Measurements from ENCODE around the gene LCA5L.
"Not testable (repeated sequence)": the region's sequence is repeated elsewhere in the genome, so short reads cannot be mapped to it uniquely, and the experiment has no call there.

LCA5L gene

GRCh38 chr21:39388038-39388810 is 57.4 kb downstream of the LCA5L start:
- H3K4me3 ChIP-seq (ENCODE audit: insufficient read depth, low read depth, low read length, poor library complexity, severe bottlenecking) = peak overlapping the region; percentile 67
- peaks cover 12% of the 10 kb centered on the region for H3K36me3 ChIP-seq (ENCODE audit: control insufficient read depth, insufficient read depth, low read length)
- peaks cover 12% of the 10 kb centered on the region for H3K4me1 ChIP-seq (ENCODE audit: control insufficient read depth, insufficient read depth, low read length, poor library complexity, severe bottlenecking)
- H3K9me3 ChIP-seq (ENCODE audit: control insufficient read depth, low read length) = no peaks in the 10 kb centered on the region
- H3K27me3 ChIP-seq (replicated peaks; ENCODE audit: control insufficient read depth, insufficient read depth, low read length, poor library complexity, severe bottlenecking) = no peaks in the 10 kb centered on the region
- peak overlapping the region; percentile 63 for H3K27ac ChIP-seq (ENCODE audit: insufficient read depth, low read length, poor library complexity, severe bottlenecking)
- peak; percentile 71 to 83 (median 74) for DNase-seq

GRCh38 chr21:39387461-39388037 is 58.0 kb downstream of the LCA5L start:
- H3K27me3 ChIP-seq (replicated peaks; ENCODE audit: control insufficient read depth, insufficient read depth, low read length, poor library complexity, severe bottlenecking) = no peaks in the 10 kb centered on the region
- peaks cover 12% of the 10 kb centered on the region for H3K4me1 ChIP-seq (ENCODE audit: control insufficient read depth, insufficient read depth, low read length, poor library complexity, severe bottlenecking)
- peak; percentile 84 to 90 (median 87) for DNase-seq
- peak overlapping the region; percentile 63 for H3K27ac ChIP-seq (ENCODE audit: insufficient read depth, low read length, poor library complexity, severe bottlenecking)
- peaks cover 9% of the 10 kb centered on the region for H3K36me3 ChIP-seq (ENCODE audit: control insufficient read depth, insufficient read depth, low read length)
- H3K9me3 ChIP-seq (ENCODE audit: control insufficient read depth, low read length) = no peaks in the 10 kb centered on the region
- peak overlapping the region; percentile 67 for H3K4me3 ChIP-seq (ENCODE audit: insufficient read depth, low read depth, low read length, poor library complexity, severe bottlenecking)

- Histone ChIP-seq H3K9me3 (ENCODE audit: control insufficient read depth, low read length) (no peaks in the 10 kb centered on the region), H3K4me3 (ENCODE audit: insufficient read depth, low read depth, low read length, poor library complexity, severe bottlenecking) (no peak overlapping the region), H3K27me3 (replicated peaks; ENCODE audit: control insufficient read depth, insufficient read depth, low read length, poor library complexity, severe bottlenecking) (no peaks in the 10 kb centered on the region), H3K27ac (ENCODE audit: insufficient read depth, low read length, poor library complexity, severe bottlenecking) (no peak overlapping the region), H3K36me3 (ENCODE audit: control insufficient read depth, insufficient read depth, low read length) (peaks cover 3% of the 10 kb centered on the region), H3K4me1 (ENCODE audit: control insufficient read depth, insufficient read depth, low read length, poor library complexity, severe bottlenecking) (peaks cover 12% of the 10 kb centered on the region)
- DNase-seq = no peak
These were observed 58.7 kb downstream of the LCA5L start for GRCh38 chr21:39386899-39387298.

- Histone ChIP-seq H3K27ac (ENCODE audit: insufficient read depth, low read length, poor library complexity, severe bottlenecking) (peak overlapping the region; percentile 10), H3K36me3 (ENCODE audit: control insufficient read depth, insufficient read depth, low read length) (no peaks in the 10 kb centered on the region), H3K4me3 (ENCODE audit: insufficient read depth, low read depth, low read length, poor library complexity, severe bottlenecking) (no peak overlapping the region), H3K4me1 (ENCODE audit: control insufficient read depth, insufficient read depth, low read length, poor library complexity, severe bottlenecking) (peaks cover 14% of the 10 kb centered on the region), H3K27me3 (replicated peaks; ENCODE audit: control insufficient read depth, insufficient read depth, low read length, poor library complexity, severe bottlenecking) (no peaks in the 10 kb centered on the region), H3K9me3 (ENCODE audit: control insufficient read depth, low read length) (no peaks in the 10 kb centered on the region)
- no peak for DNase-seq
These were observed 59.4 kb downstream of the LCA5L start for GRCh38 chr21:39386194-39386593.

GRCh38 chr21:39385299-39386145 is 60.1 kb downstream of the LCA5L start:
- peaks cover 18% of the 10 kb centered on the region for H3K4me1 ChIP-seq (ENCODE audit: control insufficient read depth, insufficient read depth, low read length, poor library complexity, severe bottlenecking)
- no peak overlapping the region for H3K4me3 ChIP-seq (ENCODE audit: insufficient read depth, low read depth, low read length, poor library complexity, severe bottlenecking)
- peak overlapping the region; percentile 10 for H3K27ac ChIP-seq (ENCODE audit: insufficient read depth, low read length, poor library complexity, severe bottlenecking)
- H3K36me3 ChIP-seq (ENCODE audit: control insufficient read depth, insufficient read depth, low read length) = no peaks in the 10 kb centered on the region
- peak in 2 of 3 donors; percentile 38 to 41 for DNase-seq
- H3K9me3 ChIP-seq (ENCODE audit: control insufficient read depth, low read length) = no peaks in the 10 kb centered on the region
- H3K27me3 ChIP-seq (replicated peaks; ENCODE audit: control insufficient read depth, insufficient read depth, low read length, poor library complexity, severe bottlenecking) = no peaks in the 10 kb centered on the region

- Histone ChIP-seq H3K9me3 (ENCODE audit: control insufficient read depth, low read length) (no peaks in the 10 kb centered on the region), H3K27me3 (replicated peaks; ENCODE audit: control insufficient read depth, insufficient read depth, low read length, poor library complexity, severe bottlenecking) (no peaks in the 10 kb centered on the region), H3K27ac (ENCODE audit: insufficient read depth, low read length, poor library complexity, severe bottlenecking) (peak overlapping the region; percentile 9), H3K36me3 (ENCODE audit: control insufficient read depth, insufficient read depth, low read length) (no peaks in the 10 kb centered on the region), H3K4me1 (ENCODE audit: control insufficient read depth, insufficient read depth, low read length, poor library complexity, severe bottlenecking) (peaks cover 18% of the 10 kb centered on the region), H3K4me3 (ENCODE audit: insufficient read depth, low read depth, low read length, poor library complexity, severe bottlenecking) (no peak overlapping the region)
- no peak for DNase-seq
These were observed 60.8 kb downstream of the LCA5L start for GRCh38 chr21:39384674-39385298.

GRCh38 chr21:39382096-39382495 is 63.5 kb downstream of the LCA5L start:
- H3K9me3 ChIP-seq (ENCODE audit: control insufficient read depth, low read length); H3K36me3 ChIP-seq (ENCODE audit: control insufficient read depth, insufficient read depth, low read length); H3K27me3 ChIP-seq (replicated peaks; ENCODE audit: control insufficient read depth, insufficient read depth, low read length, poor library complexity, severe bottlenecking); H3K27ac ChIP-seq (ENCODE audit: insufficient read depth, low read length, poor library complexity, severe bottlenecking); DNase-seq; H3K4me1 ChIP-seq (ENCODE audit: control insufficient read depth, insufficient read depth, low read length, poor library complexity, severe bottlenecking); H3K4me3 ChIP-seq (ENCODE audit: insufficient read depth, low read depth, low read length, poor library complexity, severe bottlenecking): not testable (repeated sequence)

- DNase-seq = no peak
- Histone ChIP-seq H3K9me3 (ENCODE audit: control insufficient read depth, low read length) (no peaks in the 10 kb centered on the region), H3K27me3 (replicated peaks; ENCODE audit: control insufficient read depth, insufficient read depth, low read length, poor library complexity, severe bottlenecking) (no peaks in the 10 kb centered on the region), H3K4me1 (ENCODE audit: control insufficient read depth, insufficient read depth, low read length, poor library complexity, severe bottlenecking) (peaks cover 10% of the 10 kb centered on the region), H3K36me3 (ENCODE audit: control insufficient read depth, insufficient read depth, low read length) (no peaks in the 10 kb centered on the region), H3K4me3 (ENCODE audit: insufficient read depth, low read depth, low read length, poor library complexity, severe bottlenecking) (peak overlapping the region; percentile 77), H3K27ac (ENCODE audit: insufficient read depth, low read length, poor library complexity, severe bottlenecking) (peak overlapping the region; percentile 81)
These were observed 64.6 kb downstream of the LCA5L start for GRCh38 chr21:39381009-39381408.

GRCh38 chr21:39379986-39380891 is 65.3 kb downstream of the LCA5L start:
- Histone ChIP-seq H3K4me3 (ENCODE audit: insufficient read depth, low read depth, low read length, poor library complexity, severe bottlenecking) (peak overlapping the region; percentile 77), H3K9me3 (ENCODE audit: control insufficient read depth, low read length) (no peaks in the 10 kb centered on the region), H3K27ac (ENCODE audit: insufficient read depth, low read length, poor library complexity, severe bottlenecking) (peak overlapping the region; percentile 81), H3K27me3 (replicated peaks; ENCODE audit: control insufficient read depth, insufficient read depth, low read length, poor library complexity, severe bottlenecking) (no peaks in the 10 kb centered on the region), H3K36me3 (ENCODE audit: control insufficient read depth, insufficient read depth, low read length) (no peaks in the 10 kb centered on the region), H3K4me1 (ENCODE audit: control insufficient read depth, insufficient read depth, low read length, poor library complexity, severe bottlenecking) (peaks cover 10% of the 10 kb centered on the region)
- DNase-seq = peak; percentile 82 to 86 (median 86)

Data from effector memory CD4-positive, alpha-beta T cell (primary cell).